HUES48 (cell line): ENCODE results near the gene GCLM.
A peak's percentile ranks its signal among the peaks of the same experiment; 100 is the strongest.

ENCODE experiments used
- H3K27ac ChIP-seq: one replicate; pipeline ENCODE4 v1.7.0; 2013; ENCODE audit warnings: low read depth, low read length, inconsistent platforms
- H3K27me3 ChIP-seq: 2 replicates; pipeline ENCODE4 v1.6.1; 2013; ENCODE audit warnings: mild to moderate bottlenecking, low read length; ENCODE audit not compliant: control insufficient read depth, insufficient read depth
- H3K36me3 ChIP-seq: 2 replicates; pipeline ENCODE4 v1.6.1; 2013; ENCODE audit warnings: low read length; ENCODE audit not compliant: control insufficient read depth, insufficient read depth
- H3K4me1 ChIP-seq: 2 replicates; pipeline ENCODE4 v1.6.1; 2013; ENCODE audit warnings: mild to moderate bottlenecking, low read length; ENCODE audit not compliant: control insufficient read depth, insufficient read depth
- H3K4me3 ChIP-seq: 2 replicates; pipeline ENCODE4 v1.5.1; 2013; ENCODE audit warnings: mild to moderate bottlenecking, low read depth, low read length
- H3K9ac ChIP-seq: 2 replicates; pipeline ENCODE4 v1.6.1; 2013; ENCODE audit warnings: mild to moderate bottlenecking, low read depth, low read length, moderate library complexity
- H3K9me3 ChIP-seq: 2 replicates; pipeline ENCODE4 v1.6.1; 2013; ENCODE audit warnings: low read length; ENCODE audit not compliant: control insufficient read depth, insufficient read depth

GCLM gene

GRCh38 chr1:93846992-93847810, 62.0 kb downstream of the GCLM start:
- Histone ChIP-seq H3K4me3 (peak overlapping the region; percentile 93), H3K9ac (peak overlapping the region; percentile 75; the same call in 1 of the 2 replicates), H3K27ac (peak overlapping the region; percentile 71), H3K9me3 (no peaks in the 10 kb centered on the region; the same call in 1 of the 2 replicates), H3K36me3 (no peaks in the 10 kb centered on the region), H3K4me1 (peaks cover 12% of the 10 kb centered on the region; the same call in 1 of the 2 replicates), H3K27me3 (no peaks in the 10 kb centered on the region)

GRCh38 chr1:93846206-93846991, 62.8 kb downstream of the GCLM start:
- Histone ChIP-seq H3K4me1 (peaks cover 12% of the 10 kb centered on the region; the same call in 1 of the 2 replicates), H3K4me3 (peak overlapping the region; percentile 93), H3K27me3 (no peaks in the 10 kb centered on the region), H3K27ac (peak overlapping the region; percentile 71), H3K9me3 (no peaks in the 10 kb centered on the region; the same call in 1 of the 2 replicates), H3K9ac (peak overlapping the region; percentile 75), H3K36me3 (no peaks in the 10 kb centered on the region)

GRCh38 chr1:93845538-93846205, 63.6 kb downstream of the GCLM start:
- H3K27me3 ChIP-seq: no peaks in the 10 kb centered on the region
- H3K9me3 ChIP-seq: no peaks in the 10 kb centered on the region; the same call in 1 of the 2 replicates
- H3K9ac ChIP-seq: peak overlapping the region; percentile 55; the same call in 1 of the 2 replicates
- H3K4me3 ChIP-seq: peak overlapping the region; percentile 93
- H3K27ac ChIP-seq: peak overlapping the region; percentile 71
- H3K4me1 ChIP-seq: peaks cover 12% of the 10 kb centered on the region; the same call in 1 of the 2 replicates
- no peaks in the 10 kb centered on the region for H3K36me3 ChIP-seq

GRCh38 chr1:93844262-93845045, 64.8 kb downstream of the GCLM start:
- Histone ChIP-seq H3K36me3 (no peaks in the 10 kb centered on the region), H3K9me3 (no peaks in the 10 kb centered on the region), H3K9ac (no peak overlapping the region), H3K4me3 (no peak overlapping the region), H3K27me3 (no peaks in the 10 kb centered on the region), H3K4me1 (peaks cover 12% of the 10 kb centered on the region; the same call in 1 of the 2 replicates), H3K27ac (peak overlapping the region; percentile 21)

GRCh38 chr1:93842750-93843500, 66.3 kb downstream of the GCLM start:
- no peak overlapping the region for H3K9ac ChIP-seq
- no peak overlapping the region for H3K4me3 ChIP-seq
- H3K4me1 ChIP-seq: peaks cover 8% of the 10 kb centered on the region; the same call in 1 of the 2 replicates
- no peak overlapping the region for H3K27ac ChIP-seq
- no peaks in the 10 kb centered on the region for H3K36me3 ChIP-seq
- no peaks in the 10 kb centered on the region for H3K9me3 ChIP-seq
- H3K27me3 ChIP-seq: no peaks in the 10 kb centered on the region

- no peak overlapping the region for H3K4me3 ChIP-seq
- H3K36me3 ChIP-seq: no peaks in the 10 kb centered on the region
- no peak overlapping the region for H3K27ac ChIP-seq
- H3K4me1 ChIP-seq: peaks cover 7% of the 10 kb centered on the region; the same call in 1 of the 2 replicates
- no peaks in the 10 kb centered on the region for H3K27me3 ChIP-seq
- no peak overlapping the region for H3K9ac ChIP-seq
- H3K9me3 ChIP-seq: no peaks in the 10 kb centered on the region
These were observed 67.5 kb downstream of the GCLM start for GRCh38 chr1:93841771-93842170.

- no peak overlapping the region for H3K4me3 ChIP-seq
- H3K27me3 ChIP-seq: no peaks in the 10 kb centered on the region
- H3K27ac ChIP-seq: no peak overlapping the region
- no peaks in the 10 kb centered on the region for H3K36me3 ChIP-seq
- H3K4me1 ChIP-seq: peaks cover 6% of the 10 kb centered on the region; the same call in 1 of the 2 replicates
- H3K9ac ChIP-seq: no peak overlapping the region
- H3K9me3 ChIP-seq: 0 out of 2 replicates have a peak, but pooled peaks cover 3% of the 10 kb centered on the region
These were observed 68.2 kb downstream of the GCLM start for GRCh38 chr1:93840956-93841482.

- H3K27me3 ChIP-seq: no peaks in the 10 kb centered on the region
- H3K4me3 ChIP-seq: no peak overlapping the region
- H3K36me3 ChIP-seq: no peaks in the 10 kb centered on the region
- H3K4me1 ChIP-seq: no peaks in the 10 kb centered on the region
- no peak overlapping the region for H3K9ac ChIP-seq
- H3K27ac ChIP-seq: no peak overlapping the region
- H3K9me3 ChIP-seq: 0 out of 2 replicates have a peak, but pooled peaks cover 5% of the 10 kb centered on the region
These were observed 69.5 kb downstream of the GCLM start for GRCh38 chr1:93839753-93840152.

- no peak overlapping the region for H3K27ac ChIP-seq
- H3K9me3 ChIP-seq: 0 out of 2 replicates have a peak, but pooled peaks cover 5% of the 10 kb centered on the region
- no peak overlapping the region for H3K9ac ChIP-seq
- no peaks in the 10 kb centered on the region for H3K27me3 ChIP-seq
- no peaks in the 10 kb centered on the region for H3K4me1 ChIP-seq
- no peak overlapping the region for H3K4me3 ChIP-seq
- no peaks in the 10 kb centered on the region for H3K36me3 ChIP-seq
These were observed 69.9 kb downstream of the GCLM start for GRCh38 chr1:93839307-93839706.
